ENCODE measurements around the gene PLEKHA1.

Gene PLEKHA1

GRCh38 chr10:122478971-122479370, 104.5 kb downstream of the PLEKHA1 start:
- TF ChIP-seq CTCF (IDR thresholded peaks at IDR 0.05; ENCODE audit: low read depth, low read length, missing control alignments) = no peak
- no peak for DNase-seq (ENCODE audit: low read depth)
- no peak overlapping the region for H3K4me3 ChIP-seq (ENCODE audit: low read depth, low read length)

- DNase-seq (ENCODE audit: low read depth) = no peak
- no peak for TF ChIP-seq CTCF (IDR thresholded peaks at IDR 0.05; ENCODE audit: low read depth, low read length, missing control alignments)
- no peak overlapping the region for H3K4me3 ChIP-seq (ENCODE audit: low read depth, low read length)
Observed at GRCh38 chr10:122480146-122480833, 105.8 kb downstream of the PLEKHA1 start.

- no peak for DNase-seq (ENCODE audit: low read depth)
- TF ChIP-seq CTCF (IDR thresholded peaks at IDR 0.05; ENCODE audit: low read depth, low read length, missing control alignments) = no peak
- H3K4me3 ChIP-seq (ENCODE audit: low read depth, low read length) = no peak overlapping the region
Observed at GRCh38 chr10:122481296-122482056, 107.0 kb downstream of the PLEKHA1 start.

Data from GM12864 (cell line).